NCI-H1694 (cell line): Measurements from ENCODE around the gene TMED4.
A peak's percentile ranks its signal among the peaks of the same experiment; 100 is the strongest.

Source experiments
- DNase-seq: peaks from one replicate; lab custom pipeline; 2025; lab: John Stamatoyannopoulos, UW

TMED4 gene

GRCh38 chr7:44581879-44582603 lies at the start of gene TMED4:
TMED4 (minus strand) TSS chr7:44582231; CDS start chr7:44582206, 25 bp downstream.
- peak; percentile 98 for DNase-seq

- DNase-seq: no peak
Observed at GRCh38 chr7:44631458-44632115, 49.6 kb upstream of the TMED4 start.

GRCh38 chr7:44630792-44631457 lies 48.9 kb upstream of the TMED4 start:
- no peak for DNase-seq

- DNase-seq: no peak
Observed at GRCh38 chr7:44629829-44630522, 47.9 kb upstream of the TMED4 start.

GRCh38 chr7:44626620-44627019 lies 44.6 kb upstream of the TMED4 start:
- DNase-seq: no peak

GRCh38 chr7:44625526-44626471 lies 43.8 kb upstream of the TMED4 start:
- DNase-seq: no peak

GRCh38 chr7:44624318-44624717 lies 42.3 kb upstream of the TMED4 start:
- DNase-seq: no peak

- no peak for DNase-seq
Observed at GRCh38 chr7:44622342-44623151, 40.5 kb upstream of the TMED4 start.

- no peak for DNase-seq
Observed at GRCh38 chr7:44621750-44622103, 39.7 kb upstream of the TMED4 start.

- DNase-seq: no peak
Observed at GRCh38 chr7:44621034-44621749, 39.2 kb upstream of the TMED4 start.

- no peak for DNase-seq
Observed at GRCh38 chr7:44618753-44619152, 36.7 kb upstream of the TMED4 start.

- no peak for DNase-seq
Observed at GRCh38 chr7:44618045-44618444, 36.0 kb upstream of the TMED4 start.

GRCh38 chr7:44617225-44617890 lies 35.3 kb upstream of the TMED4 start:
- no peak for DNase-seq

- DNase-seq: no peak
Observed at GRCh38 chr7:44616545-44616944, 34.5 kb upstream of the TMED4 start.

GRCh38 chr7:44615793-44616192 lies 33.8 kb upstream of the TMED4 start:
- DNase-seq: no peak

GRCh38 chr7:44615149-44615611 lies 33.1 kb upstream of the TMED4 start:
- no peak for DNase-seq

GRCh38 chr7:44609829-44610228 lies 27.8 kb upstream of the TMED4 start:
- DNase-seq: no peak

GRCh38 chr7:44608916-44609648 lies 27.1 kb upstream of the TMED4 start:
- DNase-seq: no peak
